Common myeloid progenitor, CD34-positive (primary cell): ENCODE results near the gene HTRA3.

Experiments
- CTCF ChIA-PET: fragments of 350-600 bp; sonication (Branson Sonifier 250); formaldehyde crosslinking; loops from one replicate; lab custom pipeline; 2021; ENCODE audit warnings: antibody characterized with exemption; lab: Charles Lee
- POLR2A ChIA-PET: fragments of 350-600 bp; sonication (Branson Sonifier 250); formaldehyde crosslinking; loops from one replicate; lab custom pipeline; 2021; ENCODE audit warnings: antibody characterized with exemption; lab: Charles Lee
- DNase-seq, 3 donors: peaks; one replicate each; pipeline versions ENCODE4 v3.0.0 to v3.0.0-alpha.2; 2013
- H3K27ac ChIP-seq, 2 experiments: 1 replicate in 1 of 2; 2 replicates in 1 of 2; pipeline ENCODE4 v1.7.0; 2013; ENCODE audit warnings: inconsistent platforms in 2 of 2, low read length in 2 of 2, mild to moderate bottlenecking in 2 of 2, low read depth in 1 of 2, moderate library complexity in 1 of 2; ENCODE audit not compliant: severe bottlenecking in 2 of 2, insufficient read depth in 1 of 2, poor library complexity in 1 of 2
- H3K27me3 ChIP-seq, 5 experiments: replicated peaks in 2 of 5; 1 replicate in 3 of 5; 2 replicates in 2 of 5; pipeline versions ENCODE4 v1.6.1 to v1.7.0; 2013; ENCODE audit warnings: low read length in 4 of 5, mild to moderate bottlenecking in 2 of 5, moderate library complexity in 2 of 5, inconsistent platforms in 1 of 5; ENCODE audit not compliant: insufficient read depth in 5 of 5, control insufficient read depth in 4 of 5
- H3K36me3 ChIP-seq, 4 experiments: 1 replicate in 2 of 4; 2 replicates in 2 of 4; pipeline versions ENCODE4 v1.6.1 to v1.7.0; 2013; ENCODE audit warnings: low read length in 3 of 4, control low read depth in 1 of 4, mild to moderate bottlenecking in 1 of 4; ENCODE audit not compliant: control insufficient read depth in 4 of 4, insufficient read depth in 4 of 4
- H3K4me1 ChIP-seq, 4 experiments: 1 replicate in 3 of 4; 2 replicates in 1 of 4; pipeline versions ENCODE4 v1.6.1 to v1.7.1; 2013; ENCODE audit warnings: low read length in 3 of 4, mild to moderate bottlenecking in 3 of 4, control low read depth in 1 of 4, inconsistent platforms in 1 of 4, moderate library complexity in 1 of 4; ENCODE audit not compliant: control insufficient read depth in 4 of 4, insufficient read depth in 4 of 4; ENCODE audit errors: control extremely low read depth in 1 of 4
- H3K4me3 ChIP-seq, 7 experiments: 1 replicate in 4 of 7; 2 replicates in 3 of 7; pipeline versions ENCODE4 v1.5.1 to v1.7.0; 2013; ENCODE audit warnings: mild to moderate bottlenecking in 7 of 7, low read length in 6 of 7, moderate library complexity in 6 of 7, inconsistent platforms in 2 of 7, low read depth in 2 of 7, control low read depth in 1 of 7; ENCODE audit not compliant: insufficient read depth in 4 of 7, control insufficient read depth in 1 of 7; ENCODE audit errors: extremely low read depth in 1 of 7
- H3K9me3 ChIP-seq, 5 experiments: 1 replicate in 4 of 5; 2 replicates in 1 of 5; pipeline versions ENCODE4 v1.6.1 to v1.7.1; 2013; ENCODE audit warnings: low read length in 4 of 5, mild to moderate bottlenecking in 2 of 5, inconsistent platforms in 1 of 5, low read depth in 1 of 5, moderate library complexity in 1 of 5; ENCODE audit not compliant: control insufficient read depth in 4 of 5, insufficient read depth in 2 of 5; ENCODE audit errors: control extremely low read depth in 1 of 5
- WGBS: methylation state at CpG from one replicate; pipeline ENCODE4 v1.1.5; 2013; ENCODE audit not compliant: insufficient coverage; 5-methylcytosine and 5-hydroxymethylcytosine counted together

The HTRA3 gene

DNA sequence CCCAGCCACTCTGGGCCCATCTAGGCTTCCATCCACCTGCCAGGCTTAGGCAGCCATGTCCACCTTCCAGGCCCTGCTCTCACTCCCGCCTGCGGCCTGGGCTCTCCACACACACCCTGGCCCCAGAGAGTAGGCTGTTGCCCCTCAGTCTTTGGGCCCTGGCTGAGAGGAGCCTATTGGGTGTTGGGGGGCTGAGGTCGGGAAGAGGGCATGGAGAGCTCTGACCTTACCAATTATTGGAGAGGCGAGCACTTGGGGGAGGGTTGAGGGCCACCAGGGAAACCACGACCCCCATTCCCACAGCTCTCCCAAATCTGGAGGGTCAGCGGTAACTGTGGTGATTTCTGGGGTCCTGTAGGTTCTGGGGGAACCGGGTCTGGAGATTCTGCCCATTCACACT, 38.2 kb downstream of the HTRA3 start:
- no peak for DNase-seq
- H3K27me3 ChIP-seq, result no peaks in the 10 kb centered on the region
- no peak overlapping the region for H3K4me3 ChIP-seq
- WGBS, result 98% methylated on average over 5 of the region's 7 CpGs
- POLR2A ChIA-PET, result no interaction called here
- peaks cover 0 to 19% (median 15%) of the 10 kb centered on the region in 4 experiments for H3K4me1 ChIP-seq
- H3K27ac ChIP-seq, result no peak overlapping the region
- CTCF ChIA-PET, result interaction anchor here (1.0 kb wide), 1 partner anchor 95 kb away, joined by 3 read pairs; no protein-coding TSS in a partner anchor
- peaks cover 0 to 6% (median 0%) of the 10 kb centered on the region in 5 experiments for H3K9me3 ChIP-seq
- peaks cover 0 to 3% (median 0%) of the 10 kb centered on the region in 4 experiments for H3K36me3 ChIP-seq

DNA sequence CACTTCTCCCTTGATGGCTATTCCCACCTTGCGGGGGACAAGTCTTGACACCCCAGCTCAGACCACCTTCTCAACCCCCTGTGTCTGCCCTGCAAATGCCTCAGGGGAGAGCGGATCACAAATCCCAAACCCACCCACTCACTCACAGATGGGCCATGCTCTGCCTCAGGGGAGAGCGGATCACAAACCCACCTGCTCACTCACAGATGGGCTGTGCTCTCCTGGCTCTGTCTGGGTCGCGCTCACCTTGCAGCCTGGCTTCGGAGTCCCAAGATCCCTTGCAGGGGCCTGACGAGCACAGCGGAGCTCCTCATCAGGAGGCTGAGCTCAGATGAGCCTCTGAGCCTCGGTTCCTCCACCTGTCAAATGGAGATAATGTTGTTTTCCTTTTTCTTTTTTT, 38.6 kb downstream of the HTRA3 start:
- 100% methylated on average over 5 of the region's 9 CpGs for WGBS
- Histone ChIP-seq H3K27ac (no peak overlapping the region), H3K27me3 (no peaks in the 10 kb centered on the region), H3K4me3 (no peak overlapping the region), H3K9me3 (peaks cover 0 to 10% (median 2%) of the 10 kb centered on the region in 5 experiments), H3K36me3 (peaks cover 0 to 3% (median 0%) of the 10 kb centered on the region in 4 experiments), H3K4me1 (peaks cover 0 to 18% (median 15%) of the 10 kb centered on the region in 4 experiments)
- POLR2A ChIA-PET, result no interaction called here
- DNase-seq, result no peak
- CTCF ChIA-PET, result no interaction called here

DNA sequence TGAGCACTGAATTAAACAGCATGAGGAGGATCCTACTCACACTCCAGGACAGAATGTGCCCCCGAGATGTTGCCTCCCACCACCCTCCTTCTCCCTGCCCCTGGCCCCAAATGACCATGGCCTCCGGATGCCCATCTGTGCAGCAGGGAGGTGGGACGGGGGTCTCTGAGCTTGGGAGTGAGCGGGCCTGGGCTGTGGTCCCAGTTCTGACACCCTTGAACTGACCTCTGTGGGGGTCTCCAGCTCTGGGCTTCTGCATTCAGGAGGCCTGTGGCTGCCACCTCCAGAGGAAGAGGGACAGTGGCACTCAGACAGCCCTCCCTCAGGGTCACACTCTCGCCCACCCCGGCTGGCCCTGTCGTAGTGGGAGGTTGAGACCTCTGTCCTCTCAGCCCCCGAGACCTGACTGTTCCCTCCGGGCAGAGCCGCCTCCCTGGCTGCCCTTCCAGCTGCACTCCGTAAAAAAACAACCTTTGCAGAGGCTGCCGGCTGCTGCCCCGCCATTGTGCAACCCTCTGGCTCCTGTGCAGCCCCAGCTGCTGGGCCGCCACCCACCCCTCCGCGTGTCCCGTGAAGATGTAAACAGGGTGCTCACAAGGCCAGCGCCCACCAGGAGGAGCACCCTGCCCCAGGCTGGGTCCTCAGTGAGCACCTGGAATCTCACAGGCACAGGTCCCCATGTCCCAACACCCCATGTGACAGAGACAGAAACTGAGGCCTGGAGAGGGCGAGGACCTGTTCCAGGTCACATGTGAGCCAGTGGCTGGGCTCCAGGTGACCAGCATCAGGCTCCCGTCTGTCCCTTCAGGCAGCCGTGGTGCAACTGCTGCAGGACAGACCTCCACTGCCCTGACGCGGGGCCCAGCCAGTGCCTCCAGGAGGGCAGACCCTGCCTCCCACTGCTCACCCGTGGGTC, 39.6 kb downstream of the HTRA3 start:
- CTCF ChIA-PET, result no interaction called here
- no peak overlapping the region for H3K4me3 ChIP-seq
- H3K27ac ChIP-seq, result no peak overlapping the region
- peaks cover 0 to 10% (median 4%) of the 10 kb centered on the region in 5 experiments for H3K9me3 ChIP-seq
- H3K36me3 ChIP-seq, result peaks cover 0 to 3% (median 0%) of the 10 kb centered on the region in 4 experiments
- H3K4me1 ChIP-seq, result peaks cover 0 to 10% (median 5%) of the 10 kb centered on the region in 4 experiments
- no peaks in the 10 kb centered on the region for H3K27me3 ChIP-seq
- no peak for DNase-seq
- POLR2A ChIA-PET, result no interaction called here
- WGBS, result 97% methylated on average over 18 of the region's 24 CpGs

DNA sequence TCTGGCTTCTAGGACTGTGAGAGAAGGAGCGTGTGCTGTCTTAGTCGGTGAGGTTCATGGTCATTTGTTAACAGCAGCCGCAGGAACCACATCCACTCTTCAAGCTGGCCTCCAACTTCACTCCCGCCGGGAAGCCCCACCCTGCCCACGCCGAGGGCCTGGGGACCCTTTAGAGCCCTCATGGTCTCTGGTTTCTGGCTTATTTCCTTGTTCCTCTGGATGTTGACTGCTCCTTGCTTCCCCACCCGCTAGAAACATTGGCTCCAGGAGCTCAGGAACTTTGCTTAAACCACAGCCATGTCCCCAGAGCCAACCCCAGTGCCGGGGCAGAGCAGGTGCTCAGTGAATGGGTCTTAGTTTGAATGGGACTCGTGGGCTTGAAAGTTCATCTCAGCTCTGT, 40.8 kb downstream of the HTRA3 start:
- ChIA-PET POLR2A (no interaction called here), CTCF (no interaction called here)
- Histone ChIP-seq H3K4me3 (no peak overlapping the region), H3K27me3 (no peaks in the 10 kb centered on the region), H3K9me3 (peaks cover 0 to 10% (median 4%) of the 10 kb centered on the region in 5 experiments), H3K36me3 (peaks cover 0 to 3% (median 0%) of the 10 kb centered on the region in 4 experiments), H3K27ac (no peak overlapping the region), H3K4me1 (peaks cover under 1 to 10% (median 6%) of the 10 kb centered on the region in 4 experiments)
- DNase-seq, result no peak
- WGBS, result 79% methylated on average over 8 of the region's 10 CpGs

DNA sequence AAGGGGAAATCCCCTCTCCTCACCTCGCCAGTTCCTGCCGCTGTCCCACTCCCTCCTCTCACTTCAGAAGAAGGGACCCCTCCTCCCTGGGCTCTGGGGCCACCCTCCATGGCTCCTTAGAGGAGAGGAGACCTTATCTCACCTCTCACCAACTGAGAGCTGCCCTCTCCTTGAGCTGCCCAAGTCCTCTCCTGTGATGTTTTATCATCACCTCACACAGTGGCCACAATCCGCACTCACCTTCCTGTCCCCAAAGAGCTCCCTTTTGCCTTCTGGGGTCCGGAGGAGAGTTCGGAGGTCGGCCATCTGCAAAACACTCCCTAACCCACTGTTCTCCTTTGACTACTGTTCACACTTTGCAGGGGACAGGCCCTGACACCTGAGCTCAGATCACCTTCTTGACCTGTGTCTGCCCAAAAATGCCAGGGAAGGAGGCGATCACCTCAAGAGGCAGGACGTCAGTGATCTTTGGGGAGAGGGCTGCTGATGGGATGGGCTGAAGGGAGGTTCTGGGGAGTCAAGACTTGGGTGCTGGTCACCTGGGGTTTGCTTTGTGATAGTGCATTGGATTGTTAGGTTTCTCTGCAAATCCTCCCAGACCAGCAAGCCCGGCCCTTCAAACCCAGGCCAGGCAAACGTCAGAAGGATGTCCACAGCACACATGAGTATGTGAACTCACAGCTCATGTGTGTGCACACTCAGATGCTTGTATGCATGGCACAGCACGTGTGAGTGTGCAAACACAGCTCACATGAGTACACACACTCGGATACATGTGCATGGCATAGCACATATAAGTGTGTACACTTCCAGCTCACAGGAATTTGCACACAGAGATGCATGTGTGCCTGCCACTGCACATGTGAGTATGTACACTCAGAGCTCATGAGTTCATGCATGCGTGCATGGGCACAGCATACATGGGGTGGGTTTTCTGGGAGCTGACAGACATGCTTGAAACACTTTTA, 41.8 kb downstream of the HTRA3 start:
- 79% methylated on average over 12 of the region's 13 CpGs for WGBS

DNA sequence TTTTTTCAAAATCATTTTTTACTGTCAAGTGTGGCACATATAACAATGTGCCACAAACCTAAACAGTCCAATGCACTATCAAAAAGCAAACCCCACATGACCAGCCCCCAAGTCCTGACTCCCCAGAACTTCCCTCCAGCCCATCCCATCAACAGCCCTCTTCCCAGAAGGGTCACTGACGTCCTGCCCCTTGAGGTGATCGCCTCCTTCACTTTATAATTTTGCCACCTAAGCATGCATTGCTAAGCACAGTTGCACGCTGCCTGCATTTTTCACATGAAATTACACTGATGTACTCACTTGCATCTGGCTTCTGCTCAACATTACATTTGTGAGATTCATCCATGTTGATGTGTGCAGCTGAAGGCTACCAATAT, 42.5 kb downstream of the HTRA3 start:
- Histone ChIP-seq H3K4me3 (no peak overlapping the region), H3K27ac (no peak overlapping the region), H3K4me1 (peaks cover 3 to 13% (median 12%) of the 10 kb centered on the region in 4 experiments), H3K9me3 (peaks cover 0 to 10% (median 4%) of the 10 kb centered on the region in 5 experiments), H3K36me3 (no peaks in the 10 kb centered on the region), H3K27me3 (no peaks in the 10 kb centered on the region)
- ChIA-PET CTCF (no interaction called here), POLR2A (no interaction called here)
- no peak for DNase-seq
- 96% methylated on average over 3 of the region's 3 CpGs for WGBS

More for the DNA sequence above, 41.8 kb downstream of the HTRA3 start:
- Histone ChIP-seq H3K4me3 (no peak overlapping the region), H3K4me1 (peaks cover 3 to 18% (median 13%) of the 10 kb centered on the region in 4 experiments), H3K36me3 (peaks cover 0 to 1% (median 0%) of the 10 kb centered on the region in 4 experiments), H3K27ac (no peak overlapping the region), H3K27me3 (no peaks in the 10 kb centered on the region), H3K9me3 (peaks cover 0 to 10% (median 4%) of the 10 kb centered on the region in 5 experiments)
- no peak for DNase-seq
- POLR2A ChIA-PET, result no interaction called here
- CTCF ChIA-PET, result no interaction called here
